ENCODE results near the gene NCKAP5.

The NCKAP5 gene

DNA sequence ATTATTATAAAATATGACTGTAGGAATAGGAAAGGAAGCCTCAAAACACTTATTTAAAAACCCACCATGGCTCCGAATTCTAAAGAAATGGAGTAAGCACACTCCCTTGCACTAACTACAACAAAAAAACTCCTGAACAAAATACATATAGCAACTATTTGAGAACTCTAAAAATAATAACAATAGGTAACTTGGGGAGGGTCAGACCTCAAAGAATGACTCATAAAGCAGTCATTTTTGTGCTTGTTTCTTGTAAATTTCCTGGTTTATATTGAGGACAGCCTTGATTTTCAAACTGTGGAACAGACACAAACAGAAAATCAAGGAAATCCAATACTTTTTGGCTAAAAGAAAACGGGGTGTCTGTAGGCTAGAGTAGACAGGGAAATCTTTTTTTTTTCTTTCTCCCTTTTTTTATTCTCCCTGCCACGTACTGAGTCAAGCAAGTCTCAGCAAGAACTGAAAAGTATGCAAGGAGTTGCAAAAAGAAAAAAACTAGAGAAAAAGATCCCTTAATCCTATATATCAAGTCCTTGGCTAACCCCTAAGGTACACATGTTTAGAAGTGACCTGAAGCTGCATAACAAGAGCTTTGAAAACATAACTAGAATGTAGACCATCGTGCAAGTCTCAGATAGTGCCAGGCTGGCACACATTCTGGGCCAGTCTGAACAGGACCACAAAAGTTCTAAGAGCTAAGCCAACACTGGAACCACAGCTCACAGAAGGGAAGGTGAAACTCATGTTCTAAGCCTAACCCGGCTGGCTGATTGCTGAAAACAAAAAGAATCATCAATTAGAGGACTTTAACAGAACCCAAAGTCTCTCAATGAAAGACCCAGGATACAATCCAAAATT is 495.2 kb downstream of the NCKAP5 start:
- H3K4me3 ChIP-seq (ENCODE audit: low read depth, low read length): no peak overlapping the region
- no peak for TF ChIP-seq MYC (IDR thresholded peaks at IDR 0.05; ENCODE audit: low read depth, low read length)
- TF ChIP-seq, protein P1, sequence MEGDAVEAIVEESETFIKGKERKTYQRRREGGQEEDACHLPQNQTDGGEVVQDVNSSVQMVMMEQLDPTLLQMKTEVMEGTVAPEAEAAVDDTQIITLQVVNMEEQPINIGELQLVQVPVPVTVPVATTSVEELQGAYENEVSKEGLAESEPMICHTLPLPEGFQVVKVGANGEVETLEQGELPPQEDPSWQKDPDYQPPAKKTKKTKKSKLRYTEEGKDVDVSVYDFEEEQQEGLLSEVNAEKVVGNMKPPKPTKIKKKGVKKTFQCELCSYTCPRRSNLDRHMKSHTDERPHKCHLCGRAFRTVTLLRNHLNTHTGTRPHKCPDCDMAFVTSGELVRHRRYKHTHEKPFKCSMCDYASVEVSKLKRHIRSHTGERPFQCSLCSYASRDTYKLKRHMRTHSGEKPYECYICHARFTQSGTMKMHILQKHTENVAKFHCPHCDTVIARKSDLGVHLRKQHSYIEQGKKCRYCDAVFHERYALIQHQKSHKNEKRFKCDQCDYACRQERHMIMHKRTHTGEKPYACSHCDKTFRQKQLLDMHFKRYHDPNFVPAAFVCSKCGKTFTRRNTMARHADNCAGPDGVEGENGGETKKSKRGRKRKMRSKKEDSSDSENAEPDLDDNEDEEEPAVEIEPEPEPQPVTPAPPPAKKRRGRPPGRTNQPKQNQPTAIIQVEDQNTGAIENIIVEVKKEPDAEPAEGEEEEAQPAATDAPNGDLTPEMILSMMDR (IDR thresholded peaks at IDR 0.05; ENCODE audit: low read depth, low read length): no peak
- TF ChIP-seq, protein P2, sequence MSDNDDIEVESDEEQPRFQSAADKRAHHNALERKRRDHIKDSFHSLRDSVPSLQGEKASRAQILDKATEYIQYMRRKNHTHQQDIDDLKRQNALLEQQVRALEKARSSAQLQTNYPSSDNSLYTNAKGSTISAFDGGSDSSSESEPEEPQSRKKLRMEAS (IDR thresholded peaks at IDR 0.05; ENCODE audit: low read depth, low read length): no peak
- no peak for TF ChIP-seq POLR2A (IDR thresholded peaks at IDR 0.05; ENCODE audit: extremely low read depth, insufficient read length)
- DNase-seq (ENCODE audit: low read depth): no peak

DNA sequence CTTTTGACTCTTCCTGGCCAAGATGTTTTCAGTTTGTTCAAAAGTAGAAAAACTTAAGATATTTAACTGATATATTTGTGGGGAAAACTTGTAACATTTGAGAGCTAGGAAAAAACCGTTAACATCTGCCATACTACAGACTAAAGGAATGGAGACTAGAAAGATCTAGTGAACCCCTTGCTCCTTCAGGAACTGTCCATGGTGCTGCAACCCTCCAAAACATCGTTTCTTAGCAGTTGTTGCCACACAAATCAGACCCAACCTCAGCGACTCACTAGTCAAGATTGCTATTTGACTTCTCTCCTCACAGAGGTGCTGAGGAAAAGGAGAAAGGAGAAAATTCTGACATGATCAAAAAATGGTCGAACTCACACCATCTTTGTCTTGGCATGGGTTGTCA is 504.5 kb downstream of the NCKAP5 start:
- TF ChIP-seq POLR2A (IDR thresholded peaks at IDR 0.05; ENCODE audit: extremely low read depth, insufficient read length) (no peak), MYC (IDR thresholded peaks at IDR 0.05; ENCODE audit: low read depth, low read length) (no peak)
- TF ChIP-seq, protein P2 (IDR thresholded peaks at IDR 0.05; ENCODE audit: low read depth, low read length): no peak
- TF ChIP-seq, protein P1 (IDR thresholded peaks at IDR 0.05; ENCODE audit: low read depth, low read length): no peak
- DNase-seq (ENCODE audit: low read depth): peak; percentile 46
- H3K4me3 ChIP-seq (ENCODE audit: low read depth, low read length): no peak overlapping the region

DNA sequence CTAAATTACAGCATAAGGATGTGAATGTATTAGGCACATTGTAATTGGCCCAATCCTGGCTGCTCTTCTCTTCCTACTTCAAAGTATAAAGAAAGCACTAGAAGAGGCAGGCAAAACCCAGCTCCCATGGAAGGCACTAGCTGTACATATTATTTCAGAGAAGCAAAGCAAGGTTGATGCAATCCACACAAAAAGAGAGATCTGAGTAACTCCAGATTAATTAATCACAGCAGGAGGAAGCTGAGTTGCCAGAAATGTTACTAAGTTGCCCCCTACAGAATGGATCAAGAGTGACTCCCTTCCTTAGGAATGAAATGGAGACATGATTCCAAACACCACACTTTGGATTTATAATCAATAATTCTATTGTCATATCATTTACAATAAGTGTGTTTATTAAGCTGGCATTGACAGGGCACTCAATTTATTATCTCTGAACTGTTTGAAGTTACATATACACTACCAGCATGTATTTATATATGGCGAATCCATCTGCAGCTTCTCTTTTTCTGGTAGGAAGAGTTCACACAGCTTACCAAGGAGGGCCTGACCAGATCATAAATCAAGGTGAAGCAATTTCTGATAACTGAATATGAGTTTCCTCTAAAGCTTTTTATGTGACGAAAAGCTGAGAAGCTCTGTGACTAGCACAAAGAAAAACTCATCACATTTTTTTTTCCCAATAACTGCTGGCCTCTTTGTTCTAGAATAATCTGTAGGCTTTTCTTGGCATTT is 505.2 kb downstream of the NCKAP5 start:
- DNase-seq (ENCODE audit: low read depth): no peak
- TF ChIP-seq, protein P2 (IDR thresholded peaks at IDR 0.05; ENCODE audit: low read depth, low read length): no peak
- no peak for TF ChIP-seq POLR2A (IDR thresholded peaks at IDR 0.05; ENCODE audit: extremely low read depth, insufficient read length)
- TF ChIP-seq MYC (IDR thresholded peaks at IDR 0.05; ENCODE audit: low read depth, low read length): no peak
- TF ChIP-seq, protein P1 (IDR thresholded peaks at IDR 0.05; ENCODE audit: low read depth, low read length): no peak
- H3K4me3 ChIP-seq (ENCODE audit: low read depth, low read length): no peak overlapping the region

DNA sequence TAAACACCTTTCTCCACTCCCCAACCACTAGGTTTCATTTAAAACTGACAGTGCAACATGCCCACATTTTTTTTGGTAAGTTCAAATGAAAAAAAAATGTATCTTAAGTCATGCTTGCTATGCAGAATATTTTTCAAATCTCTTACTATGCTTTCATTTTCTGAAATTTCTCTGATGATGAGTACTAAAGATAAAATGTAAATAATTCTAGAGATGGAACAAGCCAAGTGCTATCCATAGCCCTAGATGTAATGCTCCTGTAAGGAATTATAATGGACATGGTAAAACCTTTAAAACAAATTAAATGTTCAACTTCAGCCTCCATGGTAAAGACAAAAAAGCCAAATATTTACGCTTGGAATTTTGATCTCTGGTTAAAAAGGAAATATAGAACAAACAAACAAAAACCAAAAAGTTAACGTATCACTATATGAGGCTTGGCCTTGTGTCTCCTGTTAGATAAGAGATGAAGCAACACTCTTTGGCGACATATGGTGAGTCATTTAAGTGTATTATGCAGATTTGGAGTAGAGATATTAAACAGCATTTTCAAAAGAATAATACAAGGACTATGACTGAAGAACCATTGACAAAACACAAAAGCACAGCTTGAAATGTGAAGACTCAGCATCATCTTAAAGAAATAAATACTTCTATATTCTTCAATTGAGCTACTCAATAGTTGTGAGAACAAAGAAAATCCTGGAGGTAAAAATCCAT is 506.2 kb downstream of the NCKAP5 start:
- peak; percentile 2 for DNase-seq (ENCODE audit: low read depth)
- TF ChIP-seq, protein P2 (IDR thresholded peaks at IDR 0.05; ENCODE audit: low read depth, low read length): no peak
- TF ChIP-seq, protein P1 (IDR thresholded peaks at IDR 0.05; ENCODE audit: low read depth, low read length): no peak
- TF ChIP-seq POLR2A (IDR thresholded peaks at IDR 0.05; ENCODE audit: extremely low read depth, insufficient read length) (no peak), MYC (IDR thresholded peaks at IDR 0.05; ENCODE audit: low read depth, low read length) (no peak)
- no peak overlapping the region for H3K4me3 ChIP-seq (ENCODE audit: low read depth, low read length)

DNA sequence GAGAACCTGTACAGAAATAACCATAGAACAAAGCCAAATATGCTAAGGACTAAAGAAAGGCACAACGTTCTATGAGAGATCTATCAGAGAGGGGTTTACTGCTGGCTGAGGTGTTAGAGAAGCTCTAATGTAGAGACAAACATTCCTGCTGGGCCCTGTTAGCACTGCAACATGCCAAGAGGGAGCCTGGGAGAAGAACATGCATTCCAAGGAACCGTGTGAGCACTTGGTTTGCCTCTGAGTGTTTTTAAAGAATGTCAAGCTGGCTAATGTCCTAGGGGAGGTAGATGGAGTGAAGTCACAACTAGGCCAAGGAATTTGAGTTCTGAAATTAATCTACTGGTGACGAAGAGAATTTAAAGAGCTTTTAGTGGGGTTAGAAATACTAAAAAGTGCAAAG is 514.0 kb downstream of the NCKAP5 start:
- DNase-seq (ENCODE audit: low read depth): no peak
- TF ChIP-seq MYC (IDR thresholded peaks at IDR 0.05; ENCODE audit: low read depth, low read length) (no peak), POLR2A (IDR thresholded peaks at IDR 0.05; ENCODE audit: extremely low read depth, insufficient read length) (no peak)
- TF ChIP-seq, protein P2 (IDR thresholded peaks at IDR 0.05; ENCODE audit: low read depth, low read length): no peak
- TF ChIP-seq, protein P1 (IDR thresholded peaks at IDR 0.05; ENCODE audit: low read depth, low read length): no peak
- no peak overlapping the region for H3K4me3 ChIP-seq (ENCODE audit: low read depth, low read length)

Measured in NB4 (cell line).